NCI-H2107 treated with DMSO at 0.1 percent for 48 hours (cell line): ENCODE data around the gene MRPL44.
"Not testable (repeated sequence)": the region's sequence is repeated elsewhere in the genome, so short reads cannot be mapped to it uniquely, and the experiment has no call there.

Experiments
- DNase-seq: peaks from one replicate; lab custom pipeline; 2025; ENCODE audit not compliant: unreplicated experiment; lab: John Stamatoyannopoulos, UW

MRPL44 gene

DNA sequence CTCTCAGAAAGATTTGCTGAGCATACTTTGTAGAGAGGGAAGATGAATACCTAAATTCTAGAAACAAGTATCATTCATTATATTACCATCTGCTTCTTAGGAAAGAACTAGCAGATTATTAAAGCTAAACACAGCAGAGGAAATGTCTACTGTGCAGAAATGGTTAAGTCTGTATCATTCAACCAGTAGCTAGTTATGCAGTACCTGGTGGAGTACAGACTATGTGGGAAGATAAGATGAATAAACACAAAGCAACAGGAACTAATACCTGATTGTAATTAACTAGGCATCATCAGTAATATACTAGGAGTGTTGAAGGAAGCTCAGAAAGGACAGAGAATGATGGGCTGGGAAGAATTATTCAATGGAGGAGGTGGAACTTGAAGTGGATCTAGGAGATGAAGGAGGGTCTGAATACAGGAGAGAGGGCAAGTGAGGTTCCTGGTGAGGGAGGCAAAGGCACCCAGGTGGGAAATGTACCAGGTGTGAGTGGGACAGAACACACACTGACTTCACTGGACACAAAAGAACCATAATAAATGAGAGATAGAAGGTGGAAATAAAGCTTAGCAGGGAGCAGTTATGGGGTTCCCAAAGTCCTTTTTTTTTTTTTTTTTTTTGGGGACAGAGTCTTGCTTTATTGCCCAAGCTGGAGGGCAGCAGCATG, 21.7 kb upstream of the MRPL44 start:
- no peak for DNase-seq

DNA sequence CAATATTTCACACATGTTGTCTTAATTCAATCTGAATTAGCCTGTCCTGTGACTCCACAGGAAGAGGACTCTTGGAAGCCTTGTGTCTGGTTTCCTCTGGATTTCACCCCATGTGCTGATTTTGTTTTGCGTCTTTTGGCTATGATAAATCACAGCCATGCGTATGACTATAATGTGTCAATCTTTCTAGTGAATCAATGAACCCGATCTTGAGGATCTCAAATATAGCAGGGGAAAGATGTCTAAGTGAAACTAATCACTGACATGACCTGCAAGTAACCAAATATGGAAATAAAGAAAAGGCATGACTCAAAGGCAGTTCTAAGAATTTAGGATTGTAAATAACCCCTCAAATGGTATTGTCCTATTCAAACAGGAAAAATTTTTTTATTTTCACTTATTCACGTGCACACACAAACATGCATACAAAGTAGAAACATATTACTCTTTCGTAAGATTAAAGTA, 20.4 kb upstream of the MRPL44 start:
- no peak for DNase-seq

DNA sequence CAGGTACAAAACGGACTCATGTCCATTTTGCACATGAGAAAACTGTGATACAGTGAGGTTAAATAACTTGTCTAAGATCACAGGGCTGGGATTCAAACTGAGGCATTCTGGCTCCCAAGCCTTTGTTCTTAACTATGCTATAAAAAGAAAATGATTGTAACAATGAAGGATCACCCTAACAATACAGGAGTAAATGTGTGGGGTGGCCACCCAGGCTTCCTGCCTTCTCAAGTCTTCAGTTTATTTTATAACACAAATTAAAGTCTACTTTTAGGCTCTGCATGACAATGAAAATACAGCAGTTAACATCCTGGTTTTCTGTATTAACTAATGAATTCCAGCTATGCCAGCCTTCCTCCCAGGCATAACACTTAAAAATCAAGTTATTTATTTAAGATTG, 19.7 kb upstream of the MRPL44 start:
- no peak for DNase-seq

DNA sequence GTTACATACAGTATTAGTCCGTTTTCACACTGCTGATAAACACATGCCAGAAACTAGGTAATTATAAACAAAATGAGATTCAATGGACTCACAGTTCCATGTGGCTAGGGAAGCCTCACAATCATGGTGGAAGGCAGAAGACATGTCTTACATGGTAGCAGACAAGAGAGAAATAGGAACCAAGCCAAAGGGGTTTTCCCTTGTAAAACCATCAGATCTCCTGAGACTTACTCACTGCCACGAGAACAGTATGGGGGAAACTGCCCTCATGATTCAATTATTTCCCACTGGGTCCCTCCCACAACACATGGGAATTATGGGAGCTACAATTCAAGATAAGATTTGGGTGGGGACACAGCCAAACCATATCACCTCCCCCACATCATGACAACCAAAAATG, 17.8 kb upstream of the MRPL44 start:
- DNase-seq: not testable (repeated sequence)

DNA sequence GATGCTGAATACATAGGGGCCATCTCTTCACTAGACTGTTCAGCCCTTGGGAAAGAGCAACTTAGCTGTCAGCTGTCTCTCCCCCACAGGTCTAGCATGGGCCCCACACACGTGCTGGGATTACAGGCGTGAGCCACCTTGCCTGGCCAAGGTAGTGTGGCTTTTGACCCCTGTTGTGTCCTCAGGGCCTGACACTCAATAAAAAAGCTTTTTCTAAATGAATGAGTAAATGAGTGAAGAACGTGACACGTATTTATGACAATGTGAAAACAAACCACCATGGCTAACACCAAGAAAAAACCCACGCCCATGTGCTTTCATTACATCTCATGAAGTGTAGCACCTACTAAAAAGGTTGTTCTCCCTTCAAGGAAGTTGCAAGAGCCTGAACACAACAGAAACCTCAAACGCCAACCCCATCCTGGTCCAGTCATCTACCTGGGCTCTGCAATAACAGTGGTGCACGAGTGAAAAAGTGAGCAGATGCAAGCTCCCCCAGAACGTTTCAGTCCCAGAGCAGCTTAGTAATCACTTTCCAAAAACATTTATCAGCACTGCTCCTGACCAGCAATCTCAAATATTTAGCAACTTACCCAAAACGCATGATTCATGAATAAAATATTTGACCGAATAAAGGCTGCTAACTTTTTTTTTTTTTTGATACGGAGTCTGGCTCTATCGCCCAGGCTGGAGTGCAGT, 15.5 kb upstream of the MRPL44 start:
- no peak for DNase-seq

DNA sequence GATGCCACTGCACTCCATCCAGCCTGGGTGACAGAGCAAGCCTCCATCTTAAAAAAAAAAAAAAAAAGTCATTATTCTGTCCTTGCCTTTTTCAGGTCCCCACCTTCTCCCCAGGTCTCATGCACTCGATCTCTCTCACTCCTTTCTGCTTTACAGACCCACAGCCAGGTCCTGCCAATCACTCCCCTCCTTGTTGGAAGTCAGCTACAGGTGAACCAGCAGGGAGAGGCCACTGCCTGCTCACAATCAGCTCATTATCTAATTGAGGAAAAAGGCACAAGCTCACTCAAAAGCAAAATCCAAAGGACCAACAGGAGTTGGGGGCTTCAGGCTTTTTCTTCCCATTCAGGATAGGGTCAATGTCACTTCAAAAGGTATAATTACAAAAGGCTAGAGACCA, 14.1 kb upstream of the MRPL44 start:
- no peak for DNase-seq

DNA sequence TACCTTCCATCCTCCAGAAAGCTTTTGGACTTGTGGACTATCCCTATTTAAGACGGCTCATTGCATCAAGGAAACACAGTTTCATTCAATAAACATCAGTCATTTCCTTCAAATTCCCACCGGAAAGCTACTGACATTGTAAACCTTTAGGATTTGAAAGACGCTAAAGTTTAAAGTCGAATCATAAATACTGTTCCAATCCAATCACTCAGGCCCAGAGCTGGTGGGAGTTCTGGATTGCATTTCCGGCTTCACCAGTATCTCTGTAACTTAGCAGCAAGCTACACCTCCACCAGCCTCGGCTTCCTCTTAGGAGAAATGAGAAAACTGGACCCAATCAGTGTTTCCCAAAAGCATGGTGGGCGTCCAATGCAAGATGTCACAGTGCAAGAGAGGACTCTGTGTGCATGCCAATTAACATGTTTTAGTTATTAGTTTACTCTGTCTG, 13.7 kb upstream of the MRPL44 start:
- no peak for DNase-seq

DNA sequence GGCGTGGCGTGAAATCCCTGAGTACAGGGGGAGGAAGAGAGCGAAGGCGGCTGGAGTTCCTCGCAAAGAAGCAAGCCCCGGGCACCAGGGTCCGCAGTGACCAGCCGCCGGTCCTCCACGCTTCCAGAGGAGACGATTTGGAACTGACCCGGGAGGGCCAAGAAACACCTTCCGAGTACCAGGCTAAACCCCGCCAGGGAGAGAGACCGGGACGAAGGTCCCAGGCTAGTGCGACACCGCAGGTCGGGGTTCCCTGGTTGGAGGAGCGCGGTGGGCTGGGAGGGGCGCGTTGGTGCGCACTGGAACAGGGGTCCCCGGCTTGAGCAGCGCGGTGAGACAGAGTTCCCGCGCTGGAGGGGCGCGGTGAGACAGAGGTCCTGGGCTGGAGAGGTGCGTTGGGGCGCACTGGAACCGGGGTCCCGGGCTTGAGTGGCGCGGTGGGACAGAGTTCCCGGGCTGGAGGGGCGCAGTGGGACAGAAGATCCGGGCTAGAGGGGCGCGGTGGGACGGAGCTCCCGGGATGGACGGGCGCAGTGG, 13.0 kb upstream of the MRPL44 start:
- DNase-seq: no peak

DNA sequence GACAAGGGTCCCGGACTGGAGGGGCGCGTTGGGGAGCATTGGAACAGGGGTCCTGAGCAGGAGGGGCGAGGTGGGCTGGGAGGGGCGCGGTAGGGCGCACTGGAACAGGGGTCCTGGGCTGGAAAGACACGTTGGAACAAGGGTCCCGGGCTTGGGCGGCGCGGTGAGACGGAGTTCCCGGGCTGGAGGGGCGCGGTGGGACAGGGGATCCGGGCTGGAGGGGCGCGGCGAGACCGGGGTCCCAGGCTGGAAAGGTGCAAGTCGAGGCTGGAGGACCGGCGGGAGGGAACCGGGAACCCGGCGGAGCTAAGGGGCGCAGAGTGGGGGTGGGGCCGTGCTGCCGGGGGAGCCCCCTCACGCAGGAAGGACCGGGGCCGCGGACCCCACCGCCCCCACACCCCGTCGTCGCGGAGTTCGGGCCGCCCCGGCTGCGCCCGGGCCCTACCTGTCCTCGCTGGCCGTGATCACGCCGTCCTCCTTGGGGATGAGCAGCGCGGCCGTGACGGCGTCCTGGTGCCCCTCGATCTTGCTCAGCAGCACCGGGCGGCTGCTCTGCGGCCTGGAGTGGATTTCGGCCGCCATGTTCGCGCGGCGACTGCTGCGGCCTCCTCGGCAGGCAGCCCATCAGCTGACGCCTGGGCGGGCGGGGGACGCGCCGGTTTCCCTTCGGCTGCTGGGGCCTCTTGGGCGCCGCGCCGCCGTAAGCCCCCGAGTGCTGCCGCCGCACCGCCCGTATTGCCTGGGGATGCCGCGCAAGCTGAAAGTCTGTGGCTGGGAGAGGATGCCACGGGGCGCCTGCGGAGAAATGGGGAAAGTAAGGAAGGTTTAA, 12.3 kb upstream of the MRPL44 start, which contains the start of gene WDFY1:
Gene WDFY1 (minus strand): TSS at position 633 of the 829 bp plus-strand sequence. CDS start 51 bp downstream, at position 582.
- peak; percentile 25 for DNase-seq

DNA sequence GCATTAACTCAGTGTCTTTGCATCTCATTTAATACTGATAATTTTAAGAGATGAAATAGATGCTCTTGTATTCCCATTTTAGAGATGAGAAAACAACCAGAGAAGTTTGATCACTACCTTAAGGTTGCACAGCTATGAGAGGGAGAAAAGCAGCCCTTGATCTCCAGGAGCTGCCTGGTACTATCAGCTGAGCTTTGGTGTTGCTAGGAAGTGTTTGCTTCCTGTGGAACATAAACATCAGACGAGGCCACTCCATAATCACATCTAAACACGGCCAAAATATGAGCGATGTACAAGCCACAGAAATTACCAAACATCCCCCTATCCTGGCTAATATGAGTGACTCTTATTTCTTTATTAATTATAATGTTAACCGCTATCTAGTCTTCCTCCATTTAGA, 11.5 kb upstream of the MRPL44 start:
- no peak for DNase-seq

DNA sequence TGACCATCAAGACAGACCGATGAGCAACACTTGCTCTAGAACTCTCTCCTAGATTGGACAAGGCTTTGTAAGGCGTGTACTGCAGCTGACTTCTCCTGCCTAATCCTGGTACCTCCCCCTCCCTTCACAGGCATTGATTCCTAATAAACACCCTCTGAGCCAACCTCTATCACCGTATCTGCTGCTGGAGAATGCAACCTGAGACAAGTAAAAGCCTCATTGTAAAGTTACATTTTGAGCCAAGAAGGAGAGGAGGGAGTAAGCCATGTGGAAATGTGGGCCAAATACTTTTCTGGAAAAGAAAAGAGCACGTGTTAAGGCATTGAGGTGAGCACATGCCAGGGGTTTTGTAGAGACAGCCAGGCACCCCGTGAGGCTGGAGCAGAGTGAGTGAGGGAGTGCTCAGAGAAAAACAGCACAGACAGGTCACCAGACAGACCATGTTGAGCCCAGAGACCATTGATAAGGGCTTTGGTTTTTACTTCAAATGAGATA, 9.5 kb upstream of the MRPL44 start:
- peak; percentile 38 for DNase-seq

DNA sequence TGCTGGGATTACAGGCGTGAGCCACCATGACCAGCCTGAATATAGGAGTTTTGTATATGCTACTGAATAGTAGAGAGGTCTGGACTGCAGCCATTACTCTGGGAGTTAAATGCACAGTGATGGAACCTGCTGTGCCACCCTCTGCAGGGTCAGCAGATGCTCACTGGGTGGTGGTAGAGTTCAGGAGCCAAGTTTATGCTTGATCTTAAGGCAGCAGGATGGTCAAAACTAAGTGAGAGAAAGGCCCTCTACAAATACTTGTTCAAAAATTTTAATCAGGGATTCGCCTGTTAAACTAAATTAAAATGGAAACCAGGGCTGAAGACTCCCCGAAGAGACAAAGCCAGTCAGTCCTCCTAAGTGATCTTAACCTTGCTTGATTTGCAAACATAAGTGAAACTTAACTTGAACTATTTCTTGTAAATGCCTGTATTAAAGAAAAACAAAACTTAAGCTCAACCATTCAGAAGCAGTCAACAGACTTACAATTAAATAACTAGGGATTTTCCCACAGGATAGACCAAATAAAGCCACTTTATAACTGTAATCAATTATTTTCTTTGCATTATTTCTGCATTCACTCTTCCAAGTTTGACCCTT, 7.9 kb upstream of the MRPL44 start:
- no peak for DNase-seq

DNA sequence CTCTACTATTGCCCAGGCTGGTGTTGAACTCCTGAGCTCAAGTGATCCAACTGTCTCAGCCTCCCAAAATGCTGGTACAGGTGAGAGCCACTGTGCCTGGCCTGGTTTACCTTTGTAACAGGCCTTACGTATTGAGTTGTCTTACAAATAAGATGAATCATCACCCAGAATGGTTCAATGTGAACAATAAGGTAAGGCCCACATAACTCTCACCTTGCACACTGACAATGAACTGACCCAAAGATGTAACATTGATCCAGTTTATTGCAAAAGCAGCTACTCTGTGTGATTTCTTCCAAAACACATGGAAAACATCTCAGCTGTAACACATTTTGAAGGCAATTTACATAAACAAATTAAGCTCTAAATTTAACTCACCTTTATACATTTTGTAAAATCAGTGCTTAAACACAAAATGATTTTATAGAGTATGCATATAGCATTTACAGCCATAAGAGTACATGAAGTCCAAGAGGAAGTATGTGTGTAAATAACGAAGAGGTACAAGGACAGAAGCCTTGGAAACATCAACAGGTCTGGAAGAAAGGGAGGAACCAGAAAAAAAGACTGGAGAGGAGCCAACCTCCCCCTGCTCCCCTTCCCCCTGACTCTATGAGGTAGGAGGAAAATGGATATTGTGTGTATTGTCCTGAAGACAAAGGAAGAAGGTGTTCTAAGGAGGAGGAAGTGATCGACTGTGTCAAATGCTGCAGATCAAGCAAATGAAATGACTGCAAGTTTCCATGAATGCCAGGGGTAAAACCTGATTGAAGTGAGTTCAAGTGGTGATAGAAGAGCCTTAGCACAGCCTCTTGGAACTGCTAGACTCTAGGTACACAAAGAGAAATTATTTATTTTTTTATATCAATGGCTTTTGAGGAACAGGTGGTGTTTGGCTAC, 6.6 kb upstream of the MRPL44 start:
- DNase-seq: no peak

DNA sequence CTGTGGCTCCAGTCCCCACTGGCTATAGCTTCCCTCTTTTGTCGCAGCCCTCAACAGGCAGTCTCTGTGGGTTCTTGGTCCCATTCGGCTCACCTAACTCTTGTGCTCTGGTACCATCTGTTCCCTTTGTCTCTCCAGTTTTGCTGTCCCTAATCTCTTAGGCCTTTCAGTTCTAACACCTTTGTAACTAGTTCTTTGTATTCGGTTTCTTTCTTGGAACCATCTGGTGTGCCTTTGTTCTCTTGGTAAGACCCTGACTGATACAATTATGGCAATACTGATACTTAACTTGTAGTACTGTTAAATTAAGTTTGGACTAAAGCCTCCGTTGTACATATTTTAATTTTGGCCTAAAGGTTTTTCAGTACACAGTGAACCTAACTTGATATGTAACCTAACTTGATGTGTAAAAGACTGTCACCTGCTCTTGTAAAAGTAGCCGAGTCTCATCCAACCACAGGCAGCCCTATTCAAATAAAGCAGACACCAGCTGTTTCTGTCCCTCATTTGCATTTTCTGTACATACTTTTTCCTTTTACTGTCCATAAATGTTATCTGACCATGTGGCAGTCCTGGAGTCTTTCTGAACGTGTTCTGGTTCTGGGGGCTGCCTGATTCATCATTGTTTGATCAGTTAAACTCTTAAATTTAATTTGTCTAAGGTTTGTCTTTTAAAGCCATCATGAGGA, 4.8 kb upstream of the MRPL44 start:
- DNase-seq: peak; percentile 69

DNA sequence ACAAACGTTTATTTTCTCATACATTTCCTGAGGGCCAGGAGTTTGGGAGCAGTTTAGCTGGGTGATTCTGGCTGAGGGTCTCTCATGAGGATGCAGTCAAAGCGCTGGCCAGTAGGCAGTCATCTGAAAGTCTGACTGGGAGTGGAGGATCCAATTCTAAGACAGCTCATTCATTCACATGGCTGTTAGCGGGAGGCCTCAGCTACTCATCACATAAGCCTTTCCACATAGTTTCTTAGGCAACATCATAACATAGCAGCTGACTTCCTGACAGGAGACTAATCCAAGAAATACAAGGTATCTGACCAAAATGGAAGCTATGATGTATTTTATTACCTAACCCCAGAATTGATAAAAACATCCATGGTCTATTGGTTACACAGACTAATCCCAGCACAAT, 2.9 kb upstream of the MRPL44 start:
- no peak for DNase-seq

DNA sequence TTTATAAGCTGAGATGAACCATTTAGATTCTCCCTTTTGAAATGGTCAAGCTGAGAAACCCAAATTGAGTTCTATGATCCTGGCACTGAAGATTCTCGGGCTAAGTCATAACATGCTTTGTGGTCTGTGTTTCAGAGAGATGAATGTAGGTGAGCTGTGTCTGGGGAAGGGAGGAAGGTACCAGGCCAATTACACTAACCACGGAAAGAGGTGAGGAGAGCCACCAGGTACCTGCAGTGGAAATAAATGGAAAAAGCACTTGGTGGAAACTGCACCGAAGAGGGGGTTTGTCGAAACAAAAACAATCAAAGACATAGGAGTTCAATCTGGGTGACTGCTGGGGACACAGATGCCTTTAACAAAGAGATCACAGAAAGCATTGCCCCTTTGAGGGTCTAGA, 963 bp upstream of the MRPL44 start:
- DNase-seq: no peak

DNA sequence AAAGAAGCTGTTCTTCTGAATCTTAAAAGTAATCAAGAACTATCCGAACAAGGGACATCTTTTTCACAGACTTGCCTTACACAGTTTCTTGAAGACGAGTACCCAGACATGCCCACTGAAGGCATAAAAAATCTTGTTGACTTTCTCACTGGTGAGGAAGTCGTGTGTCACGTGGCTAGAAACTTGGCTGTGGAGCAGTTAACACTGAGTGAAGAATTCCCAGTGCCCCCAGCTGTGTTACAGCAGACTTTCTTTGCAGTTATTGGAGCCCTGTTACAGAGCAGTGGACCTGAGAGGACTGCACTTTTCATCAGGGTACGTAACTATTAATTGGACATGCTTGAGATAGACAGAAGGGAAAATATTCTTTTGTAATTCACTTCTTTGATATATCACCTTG, 2.4 kb downstream of the MRPL44 start:
- no peak for DNase-seq

DNA sequence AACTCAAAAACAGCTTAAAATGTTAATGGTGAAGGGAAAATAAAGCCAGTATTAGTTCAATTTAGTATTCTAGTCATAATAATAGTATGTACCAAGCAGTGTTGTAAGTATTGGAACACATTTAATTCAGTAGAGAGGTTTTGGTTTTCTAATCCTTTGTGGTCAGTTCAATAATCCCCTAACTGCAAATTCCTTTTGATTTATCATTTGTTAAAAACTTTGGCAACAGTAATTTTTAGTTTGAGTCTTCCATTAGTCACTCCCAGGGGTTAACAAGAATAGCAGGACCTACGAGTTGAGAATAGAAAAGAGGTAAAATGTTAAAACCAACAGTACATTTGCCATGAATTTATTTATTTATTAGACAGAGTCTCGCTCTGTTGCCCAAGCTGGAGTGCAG, 10.7 kb downstream of the MRPL44 start:
- no peak for DNase-seq

DNA sequence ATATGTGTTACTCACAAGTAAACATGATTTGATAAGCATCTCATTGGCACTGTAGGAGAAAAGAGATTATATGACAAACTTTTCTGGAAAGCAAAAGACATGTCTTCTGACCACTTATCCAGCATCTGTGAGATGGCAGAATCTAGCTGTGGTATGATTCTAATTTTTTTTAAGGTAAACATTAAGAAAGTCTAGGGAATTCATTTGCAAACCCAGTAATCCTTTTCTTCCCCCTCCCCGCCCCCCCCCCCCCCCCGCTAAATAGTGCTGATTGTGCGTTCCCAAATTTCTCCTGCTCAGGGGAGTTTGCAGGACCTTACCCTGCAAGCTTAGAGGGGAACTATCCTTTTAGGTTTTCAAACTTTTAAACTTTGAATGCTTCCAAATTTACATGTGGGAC, 12.1 kb downstream of the MRPL44 start:
- no peak for DNase-seq
